CD14-positive monocyte (primary cell): Measurements from ENCODE around the gene CYP20A1. TPM values are rescaled to one million over a fixed set of nuclear protein-coding genes. Genes with fewer than 3 reads are reported as not detected.

Experiments used
- DNase-seq, 3 donors: peaks; one replicate each; pipeline ENCODE4 v3.0.0-alpha.2; 2011 to 2022
- H2AFZ ChIP-seq: 2 replicates; pipeline ENCODE4 v1.6.0; 2012; ENCODE audit warnings: mild to moderate bottlenecking, low read depth, low read length, inconsistent platforms; ENCODE audit not compliant: insufficient read depth, poor library complexity, severe bottlenecking
- H3K27ac ChIP-seq, 2 donors: 1 replicate in 1 of 2; 2 replicates in 1 of 2; pipeline ENCODE4 v1.5.1; 2012 to 2013; ENCODE audit warnings: low read length in 2 of 2, control low read depth in 1 of 2, inconsistent platforms in 1 of 2, low read depth in 1 of 2, mild to moderate bottlenecking in 1 of 2
- H3K27me3 ChIP-seq, 2 donors: one replicate each; pipeline versions ENCODE4 v1.6.0 to v1.6.1; 2011 to 2013; ENCODE audit warnings: low read length in 2 of 2; ENCODE audit not compliant: control insufficient read depth in 2 of 2, insufficient read depth in 2 of 2
- H3K36me3 ChIP-seq, 2 donors: replicated peaks in 1 of 2; 1 replicate in 1 of 2; 2 replicates in 1 of 2; pipeline versions ENCODE4 v1.5.1 to v1.6.1; 2012 to 2013; ENCODE audit warnings: low read length in 2 of 2, control low read depth in 1 of 2, inconsistent platforms in 1 of 2, mild to moderate bottlenecking in 1 of 2; ENCODE audit not compliant: insufficient read depth in 2 of 2, control insufficient read depth in 1 of 2
- H3K4me1 ChIP-seq, 2 donors: 1 replicate in 1 of 2; 2 replicates in 1 of 2; pipeline versions ENCODE4 v1.5.1 to v1.6.1; 2012 to 2013; ENCODE audit warnings: low read length in 2 of 2, control low read depth in 1 of 2, inconsistent platforms in 1 of 2, mild to moderate bottlenecking in 1 of 2, moderate library complexity in 1 of 2; ENCODE audit not compliant: insufficient read depth in 2 of 2, control insufficient read depth in 1 of 2
- H3K4me2 ChIP-seq: replicated peaks from 2 replicates; pipeline ENCODE3; 2012; ENCODE audit warnings: low read length, moderate library complexity, mild to moderate bottlenecking; ENCODE audit not compliant: poor library complexity, severe bottlenecking; ENCODE audit errors: extremely low read depth
- H3K4me3 ChIP-seq, 3 experiments: fragments of 200-600 bp in 1 of 3; sonication (generic) in 1 of 3; replicated peaks in 1 of 3; 1 replicate in 2 of 3; 2 replicates in 1 of 3; pipeline ENCODE4 v1.5.1; 2011 to 2013; ENCODE audit warnings: low read length in 3 of 3, mild to moderate bottlenecking in 3 of 3, control low read depth in 2 of 3, low read depth in 2 of 3, inconsistent platforms in 1 of 3, moderate library complexity in 1 of 3
- H3K79me2 ChIP-seq: 2 replicates; pipeline ENCODE4 v1.6.0; 2012; ENCODE audit warnings: mild to moderate bottlenecking, control low read depth, inconsistent platforms, low read length, moderate library complexity; ENCODE audit not compliant: insufficient read depth
- H3K9ac ChIP-seq: 2 replicates; pipeline ENCODE4 v1.6.0; 2017; ENCODE audit warnings: low read length, mild to moderate bottlenecking; ENCODE audit not compliant: insufficient read depth, poor library complexity, severe bottlenecking
- H3K9me3 ChIP-seq, 2 donors: replicated peaks in 1 of 2; 1 replicate in 1 of 2; 2 replicates in 1 of 2; pipeline versions ENCODE4 v1.5.1 to v1.6.1; 2012 to 2013; ENCODE audit warnings: low read length in 2 of 2, control low read depth in 1 of 2; ENCODE audit not compliant: control insufficient read depth in 1 of 2, insufficient read depth in 1 of 2
- H4K20me1 ChIP-seq: 2 replicates; pipeline ENCODE4 v1.6.0; 2012; ENCODE audit warnings: mild to moderate bottlenecking, low read length, control low read depth, moderate library complexity; ENCODE audit not compliant: insufficient read depth
- H3K27ac Mint-ChIP-seq, 7 donors: one replicate each; pipeline ENCODE4 v1.8.0; 2020; ENCODE audit warnings: mild to moderate bottlenecking in 7 of 7, mixed read lengths in 7 of 7, moderate library complexity in 6 of 7, inconsistent platforms in 2 of 7
- H3K27me3 Mint-ChIP-seq, 3 donors: one replicate each; pipeline ENCODE4 v1.8.0; 2021 to 2022; ENCODE audit warnings: low read depth in 3 of 3, mild to moderate bottlenecking in 3 of 3, mixed read lengths in 3 of 3, moderate library complexity in 3 of 3, inconsistent platforms in 1 of 3
- H3K36me3 Mint-ChIP-seq, 2 donors: one replicate each; pipeline ENCODE4 v1.8.0; 2020; ENCODE audit warnings: mixed read lengths in 2 of 2, inconsistent platforms in 1 of 2, mild to moderate bottlenecking in 1 of 2
- H3K4me1 Mint-ChIP-seq: one replicate; pipeline ENCODE4 v1.8.0; 2020; ENCODE audit warnings: mild to moderate bottlenecking, mixed read lengths
- H3K4me3 Mint-ChIP-seq, 2 donors: one replicate each; pipeline ENCODE4 v1.8.0; 2020; ENCODE audit warnings: mild to moderate bottlenecking in 2 of 2, mixed read lengths in 2 of 2, moderate library complexity in 1 of 2
- H3K9me3 Mint-ChIP-seq, 7 donors: one replicate each; pipeline ENCODE4 v1.8.0; 2020 to 2022; ENCODE audit warnings: mixed read lengths in 7 of 7, mild to moderate bottlenecking in 6 of 7, moderate library complexity in 6 of 7, inconsistent platforms in 2 of 7
- CTCF ChIP-seq: fragments of 200-600 bp; IDR thresholded peaks from one replicate; pipeline ENCODE4 v1.8.0; 2022; ENCODE audit warnings: antibody characterized with exemption, mild to moderate bottlenecking
- WGBS: methylation state at CpG from one replicate; pipeline ENCODE4 v1.1.5; 2013; ENCODE audit warnings: missing lambda C conversion rate; ENCODE audit not compliant: insufficient coverage; 5-methylcytosine and 5-hydroxymethylcytosine counted together
- intact Hi-C, 2 donors: fragments of 100-400 bp; cut with micrococcal nuclease; formaldehyde crosslinking; loops; one replicate each; pipeline versions ENCODE4 v1.15.0 to v1.15.1; 2023
- polyA plus RNA-seq, 3 donors: library from polyadenylated mRNA; depleted of rRNA in 1 of 3; unstranded in 2 of 3; stranded (reverse) in 1 of 3; fragments of 300-500 nt in 2 of 3; fragments of >200 nt in 1 of 3; fragmentation: Illumina TruSeq in 2 of 3; gene quantifications; 1 replicate in 2 of 3; 2 replicates in 1 of 3; pipeline ENCODE4 v1.2.3, GENCODE V29; 2012 to 2021

CYP20A1 gene
- polyA plus RNA-seq, 3 donors, result 13.3 to 17.6 (median 15.4) TPM

- H3K79me2 ChIP-seq, result no peaks in the 10 kb centered on the region
Observed at GRCh38 chr2:203344667-203345066, 105.8 kb downstream of the CYP20A1 start.

GRCh38 chr2:203346612-203347011 lies 107.8 kb downstream of the CYP20A1 start:
- DNase-seq, result no peak
- no peak for TF ChIP-seq CTCF
- Histone ChIP-seq H3K36me3 (no peaks in the 10 kb centered on the region), H2AFZ (no peak overlapping the region), H3K4me2 (no peak overlapping the region), H3K4me1 (no peaks in the 10 kb centered on the region), H4K20me1 (no peaks in the 10 kb centered on the region), H3K79me2 (no peaks in the 10 kb centered on the region), H3K27ac (no peak overlapping the region), H3K9ac (no peak overlapping the region), H3K27me3 (no peaks in the 10 kb centered on the region), H3K4me3 (no peak overlapping the region), H3K9me3 (no peaks in the 10 kb centered on the region)
- H3K4me1 Mint-ChIP-seq, result no peaks in the 10 kb centered on the region
- H3K9me3 Mint-ChIP-seq, result peaks cover 0 to 6% (median 4%) of the 10 kb centered on the region in 7 donors
- peaks cover 0 to 2% (median 0%) of the 10 kb centered on the region in 3 donors for H3K27me3 Mint-ChIP-seq
- intact Hi-C loops, result no loop called here
- WGBS, result no CpG with 5 or more reads among the region's 1 CpG
- H3K27ac Mint-ChIP-seq, result no peak overlapping the region
- no peaks in the 10 kb centered on the region for H3K36me3 Mint-ChIP-seq
- H3K4me3 Mint-ChIP-seq, result no peak overlapping the region

More at GRCh38 chr2:203344667-203345066, 105.8 kb downstream of the CYP20A1 start:
- H3K27me3 ChIP-seq, result no peaks in the 10 kb centered on the region
- no peaks in the 10 kb centered on the region for H3K4me1 ChIP-seq
- no peak for DNase-seq
- H3K27ac ChIP-seq, result no peak overlapping the region
- Mint-ChIP-seq H3K4me1 (no peaks in the 10 kb centered on the region), H3K27ac (no peak overlapping the region), H3K36me3 (no peaks in the 10 kb centered on the region), H3K9me3 (peaks cover 0 to 5% (median 2%) of the 10 kb centered on the region in 7 donors), H3K27me3 (peaks cover 0 to 2% (median 0%) of the 10 kb centered on the region in 3 donors), H3K4me3 (no peak overlapping the region)
- no peaks in the 10 kb centered on the region for H4K20me1 ChIP-seq
- intact Hi-C loops, result no loop called here
- no peaks in the 10 kb centered on the region for H3K36me3 ChIP-seq
- no peak overlapping the region for H3K4me2 ChIP-seq
- no peak overlapping the region for H3K4me3 ChIP-seq
- 98% methylated on average over 12 of the region's 12 CpGs for WGBS
- no peaks in the 10 kb centered on the region for H3K9me3 ChIP-seq
- no peak overlapping the region for H3K9ac ChIP-seq
- TF ChIP-seq CTCF, result no peak
- no peak overlapping the region for H2AFZ ChIP-seq
